T-helper 17 cell (primary cell): Measurements from ENCODE around the gene IRS4. TPM values are rescaled to one million over a fixed set of nuclear protein-coding genes. Genes with fewer than 3 reads are reported as not detected.

Experiments
- ATAC-seq: fragments of 150-1000 bp; cut with Tn5 transposase; 2 replicates; pipeline ENCODE4 v1.10.0; 2021; ENCODE audit warnings: mild to moderate bottlenecking, moderate library complexity
- DNase-seq, 3 donors: peaks; one replicate each; pipeline versions ENCODE4 v3.0.0 to v3.0.0-alpha.2; 2020 to 2021
- H3K9me3 ChIP-seq: one replicate; pipeline ENCODE4 v1.7.0; 2013; ENCODE audit warnings: low read length, mild to moderate bottlenecking; ENCODE audit not compliant: control insufficient read depth, poor library complexity, severe bottlenecking
- H3K27ac Mint-ChIP-seq: one replicate; pipeline ENCODE4 v1.8.0; 2022; ENCODE audit warnings: mild to moderate bottlenecking, moderate library complexity, mixed read lengths
- H3K27me3 Mint-ChIP-seq: one replicate; pipeline ENCODE4 v1.8.0; 2022; ENCODE audit warnings: mixed read lengths
- H3K36me3 Mint-ChIP-seq: one replicate; pipeline ENCODE4 v1.8.0; 2022; ENCODE audit warnings: low read depth, mixed read lengths
- H3K4me1 Mint-ChIP-seq: one replicate; pipeline ENCODE4 v1.8.0; 2022; ENCODE audit warnings: mild to moderate bottlenecking, mixed read lengths
- H3K4me3 Mint-ChIP-seq: one replicate; pipeline ENCODE4 v1.8.0; 2022; ENCODE audit warnings: mild to moderate bottlenecking, moderate library complexity, mixed read lengths
- total RNA-seq, 4 donors: library from RNA in 2 of 4; stranded (reverse) in 2 of 4; gene quantifications; one replicate each; pipeline ENCODE4 v1.2.3 and lab custom pipeline; 2022 to 2026

The IRS4 gene
- total RNA-seq: not detected
- total RNA-seq (lab: John Stamatoyannopoulos, UW): 0.08 to 0.12 reads per million in 2 donors

DNA sequence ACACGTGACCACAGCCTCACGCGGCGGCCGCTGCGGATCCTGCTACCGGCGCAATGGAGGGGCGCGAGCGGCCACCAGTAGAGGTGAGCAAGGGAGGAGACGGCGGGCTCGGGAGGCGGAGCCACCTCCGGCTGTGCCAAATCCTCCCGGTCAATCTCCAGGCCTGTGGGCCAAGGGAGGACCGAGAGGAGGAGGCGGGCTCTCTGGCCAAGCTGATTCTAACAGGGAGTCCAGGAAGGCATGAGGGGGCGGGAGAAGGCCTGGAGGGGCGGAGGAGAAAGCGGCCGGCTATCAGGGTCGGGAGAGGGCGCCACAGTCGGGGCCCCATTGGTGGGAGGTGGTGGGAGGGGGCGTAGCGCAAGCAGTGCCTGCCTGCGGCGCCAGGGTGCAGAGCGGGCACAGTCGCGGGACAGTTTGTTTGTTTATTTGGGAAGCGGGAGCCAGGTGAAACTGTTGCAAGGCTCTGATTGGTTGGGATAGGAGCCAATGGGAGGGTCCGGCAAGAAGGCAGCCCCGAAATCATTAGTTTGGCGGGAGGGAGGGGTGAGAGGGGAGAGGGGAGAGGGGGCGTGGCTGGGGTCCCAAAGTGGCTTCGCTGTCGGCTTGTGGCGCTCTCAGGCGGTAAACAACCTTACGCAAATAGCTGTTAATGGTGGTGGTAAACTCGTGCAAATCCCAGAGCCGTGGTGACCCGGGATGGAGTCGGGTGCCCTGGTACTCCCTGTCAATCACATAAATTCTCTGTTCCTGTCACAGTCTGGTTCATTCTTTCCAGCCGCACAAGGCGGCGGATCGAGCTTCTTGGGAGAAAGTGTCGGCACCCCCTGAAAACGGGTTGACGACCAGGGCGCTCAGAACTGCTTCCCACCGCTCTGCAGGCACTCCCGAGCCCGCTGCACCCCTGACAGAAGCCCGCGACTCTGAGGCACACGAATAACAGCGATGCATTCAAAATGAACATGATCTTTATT, at the start of gene IRS4:
TSS of gene IRS4 (minus strand) at position 55 of the 971 bp plus-strand sequence.
- Mint-ChIP-seq H3K27me3 (peaks cover 15% of the 10 kb centered on the region), H3K36me3 (no peaks in the 10 kb centered on the region), H3K4me1 (no peaks in the 10 kb centered on the region), H3K4me3 (peak within 1 kb of the TSS; percentile 56), H3K27ac (no peak within 1 kb of the TSS)
- peaks cover 4% of the 10 kb centered on the region for H3K9me3 ChIP-seq
- ATAC-seq: no peak
- no peak for DNase-seq

DNA sequence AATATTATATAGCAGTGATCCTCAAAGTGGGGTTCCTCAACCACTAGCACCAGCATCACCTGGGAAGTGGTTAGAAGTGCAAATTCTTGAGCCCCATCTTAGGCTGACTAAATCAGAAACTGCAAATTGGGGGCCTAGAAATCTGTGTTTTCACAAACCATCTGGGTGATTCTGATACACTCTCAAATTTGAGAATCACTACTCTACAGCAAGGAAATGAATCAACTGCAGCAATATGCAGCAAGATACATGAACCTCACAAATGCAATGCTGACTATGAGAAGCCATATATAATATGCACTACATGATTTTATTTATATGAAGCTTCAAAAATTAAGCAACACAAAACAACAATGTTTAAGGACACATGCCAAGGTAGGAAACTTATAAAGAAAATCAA, 36.2 kb upstream of the IRS4 start:
- Mint-ChIP-seq H3K27ac (no peak overlapping the region), H3K36me3 (no peaks in the 10 kb centered on the region), H3K27me3 (no peaks in the 10 kb centered on the region), H3K4me3 (no peak overlapping the region), H3K4me1 (no peaks in the 10 kb centered on the region)
- no peak for ATAC-seq
- H3K9me3 ChIP-seq: no peaks in the 10 kb centered on the region
- no peak for DNase-seq

DNA sequence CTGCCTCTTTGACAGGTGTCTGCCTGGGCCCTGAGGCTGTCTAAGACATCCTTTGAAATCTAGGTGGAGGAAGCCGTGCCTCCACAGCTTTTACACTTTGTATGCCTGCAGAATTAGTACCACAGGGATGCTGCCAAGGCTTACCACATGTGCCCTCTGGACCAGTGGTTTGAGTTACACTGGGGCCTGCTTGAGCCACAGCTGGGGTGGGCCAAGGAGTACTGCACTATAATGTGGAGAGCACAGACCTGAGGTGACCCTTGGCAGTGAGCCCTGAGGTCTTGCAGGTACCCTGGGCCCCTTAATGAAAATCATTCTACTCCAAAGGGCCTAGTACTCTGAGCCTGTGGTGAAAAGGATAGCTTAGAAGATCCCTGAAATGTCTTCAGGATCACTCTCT, 27.2 kb upstream of the IRS4 start:
- H3K4me1 Mint-ChIP-seq: no peaks in the 10 kb centered on the region
- no peak for DNase-seq
- no peaks in the 10 kb centered on the region for H3K36me3 Mint-ChIP-seq
- H3K4me3 Mint-ChIP-seq: no peak overlapping the region
- no peaks in the 10 kb centered on the region for H3K27me3 Mint-ChIP-seq
- ATAC-seq: no peak
- H3K9me3 ChIP-seq: no peaks in the 10 kb centered on the region
- no peak overlapping the region for H3K27ac Mint-ChIP-seq

DNA sequence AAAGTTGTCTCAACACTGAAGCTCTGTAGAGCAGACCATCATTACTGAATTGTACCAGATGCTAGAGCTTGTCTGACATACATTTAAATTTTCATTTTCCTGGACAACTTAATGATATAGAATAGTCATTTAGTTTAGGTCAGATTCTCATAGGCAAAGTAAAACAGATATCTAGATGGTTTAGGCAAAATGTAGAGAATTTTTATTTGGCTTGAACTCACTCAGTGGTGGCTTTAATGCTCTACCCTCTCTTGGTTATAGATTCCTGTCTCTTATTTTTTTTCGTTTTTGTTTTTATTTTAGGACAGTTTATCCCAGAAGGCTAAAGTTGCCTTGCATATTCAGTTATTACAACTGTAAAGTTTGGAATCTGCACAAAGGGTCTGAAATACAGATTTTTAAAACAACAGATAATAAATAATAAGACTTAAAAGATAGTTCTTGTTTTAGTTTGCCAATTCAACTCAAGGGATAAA, 4.0 kb upstream of the IRS4 start:
- no peaks in the 10 kb centered on the region for H3K9me3 ChIP-seq
- Mint-ChIP-seq H3K27ac (no peak overlapping the region), H3K36me3 (no peaks in the 10 kb centered on the region), H3K27me3 (no peaks in the 10 kb centered on the region), H3K4me3 (no peak overlapping the region), H3K4me1 (no peaks in the 10 kb centered on the region)
- ATAC-seq (no peak), DNase-seq (no peak)

DNA sequence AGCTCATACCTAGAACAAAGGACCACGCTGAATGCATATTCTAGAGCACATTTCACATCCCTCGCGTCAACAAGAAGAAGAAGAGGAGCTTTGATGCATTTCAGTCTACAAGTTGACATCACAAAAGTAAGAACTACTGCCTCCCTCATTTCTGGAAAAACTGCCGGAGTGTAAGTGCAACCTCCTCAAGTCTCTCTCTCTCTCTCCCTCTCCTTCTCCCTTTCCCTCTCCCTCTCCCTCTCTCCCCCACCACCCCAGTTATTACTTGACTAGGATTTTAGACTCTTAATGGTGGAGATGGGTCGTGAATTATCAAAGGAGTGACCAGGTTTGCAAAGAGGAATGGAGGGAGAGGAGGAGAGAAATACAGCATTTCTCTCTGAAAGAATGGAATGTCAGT, 1.4 kb upstream of the IRS4 start:
- ATAC-seq (no peak), DNase-seq (no peak)
- H3K4me3 Mint-ChIP-seq: no peak overlapping the region
- H3K36me3 Mint-ChIP-seq: no peaks in the 10 kb centered on the region
- peaks cover 10% of the 10 kb centered on the region for H3K27me3 Mint-ChIP-seq
- H3K4me1 Mint-ChIP-seq: no peaks in the 10 kb centered on the region
- H3K27ac Mint-ChIP-seq: no peak overlapping the region
- H3K9me3 ChIP-seq: peaks cover 4% of the 10 kb centered on the region

DNA sequence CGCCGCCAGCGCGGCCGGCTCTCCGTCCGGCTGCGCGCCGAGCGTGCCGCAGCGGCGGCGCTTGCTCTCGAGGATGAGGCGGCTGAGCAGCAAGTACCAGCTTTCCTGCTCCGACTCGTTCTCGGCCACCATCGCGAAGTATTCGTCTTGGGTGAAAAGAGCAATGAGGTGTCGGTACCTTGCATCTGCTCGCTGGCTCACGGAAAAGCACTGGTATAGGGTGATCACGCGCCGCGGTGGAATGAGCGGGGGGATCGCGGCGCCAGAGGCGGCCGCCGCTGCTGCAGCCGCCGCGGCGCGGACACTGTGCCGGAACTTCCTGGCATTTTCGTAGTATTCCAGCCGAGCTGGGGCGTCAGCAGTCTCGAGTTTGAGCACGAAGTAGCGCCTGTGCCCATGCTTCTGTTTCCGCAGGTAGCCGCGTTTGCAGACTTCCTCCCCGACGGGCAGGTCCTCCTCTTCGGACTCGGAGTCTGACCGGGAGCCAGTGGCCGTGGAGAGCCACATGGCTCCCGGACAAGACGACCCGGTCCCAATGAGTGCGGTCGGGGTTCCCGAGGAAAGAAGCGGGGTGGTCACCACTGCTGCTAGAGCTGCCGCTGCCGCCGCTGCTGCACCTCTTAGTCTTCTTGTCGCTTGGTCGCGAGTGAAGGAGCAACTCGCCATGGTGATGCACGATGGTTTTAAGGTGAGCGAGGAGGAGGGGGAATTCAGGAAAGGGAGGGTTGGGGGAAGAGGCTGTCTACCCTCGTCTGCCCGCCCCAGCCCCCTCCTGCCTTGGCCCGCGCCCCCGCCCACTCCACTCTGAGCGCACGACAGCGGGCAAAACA, 469 bp downstream of the IRS4 start:
- H3K4me1 Mint-ChIP-seq: no peaks in the 10 kb centered on the region
- no peak for DNase-seq
- peak overlapping the region; percentile 55 for H3K4me3 Mint-ChIP-seq
- no peak overlapping the region for H3K27ac Mint-ChIP-seq
- peaks cover 15% of the 10 kb centered on the region for H3K27me3 Mint-ChIP-seq
- H3K36me3 Mint-ChIP-seq: no peaks in the 10 kb centered on the region
- peaks cover 4% of the 10 kb centered on the region for H3K9me3 ChIP-seq
- ATAC-seq: no peak

DNA sequence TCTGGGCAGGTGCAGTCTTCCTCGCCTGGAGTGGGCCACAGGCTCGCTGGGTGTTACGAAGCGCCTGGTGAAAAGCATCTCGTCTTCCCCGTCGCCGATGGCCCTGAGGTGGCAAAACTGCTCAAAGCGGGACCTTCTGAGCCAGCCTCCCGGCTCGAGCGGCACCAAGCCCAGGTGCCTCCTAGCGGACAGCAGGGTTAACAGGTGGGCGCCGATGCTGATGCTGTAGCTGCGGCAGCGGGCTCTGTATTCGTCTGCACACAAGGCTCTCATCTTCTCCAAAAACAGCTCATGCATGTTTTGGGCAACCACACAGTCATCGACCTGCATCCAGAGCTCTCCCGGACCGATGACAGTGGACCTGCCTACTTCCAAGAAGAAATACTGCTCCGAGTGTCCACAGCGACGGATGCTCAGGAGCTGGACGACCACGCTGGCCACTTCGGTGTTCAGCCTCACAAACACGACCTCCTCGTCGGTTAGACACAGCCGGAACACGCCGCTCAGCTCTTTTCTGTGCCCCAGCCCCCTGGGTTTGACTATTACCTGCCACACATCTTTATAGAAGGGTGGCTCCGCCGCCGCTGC, 1.2 kb downstream of the IRS4 start:
- no peaks in the 10 kb centered on the region for H3K4me1 Mint-ChIP-seq
- DNase-seq (no peak), ATAC-seq (no peak)
- peaks cover 15% of the 10 kb centered on the region for H3K27me3 Mint-ChIP-seq
- H3K4me3 Mint-ChIP-seq: no peak overlapping the region
- no peak overlapping the region for H3K27ac Mint-ChIP-seq
- H3K9me3 ChIP-seq: peaks cover 4% of the 10 kb centered on the region
- H3K36me3 Mint-ChIP-seq: no peaks in the 10 kb centered on the region

DNA sequence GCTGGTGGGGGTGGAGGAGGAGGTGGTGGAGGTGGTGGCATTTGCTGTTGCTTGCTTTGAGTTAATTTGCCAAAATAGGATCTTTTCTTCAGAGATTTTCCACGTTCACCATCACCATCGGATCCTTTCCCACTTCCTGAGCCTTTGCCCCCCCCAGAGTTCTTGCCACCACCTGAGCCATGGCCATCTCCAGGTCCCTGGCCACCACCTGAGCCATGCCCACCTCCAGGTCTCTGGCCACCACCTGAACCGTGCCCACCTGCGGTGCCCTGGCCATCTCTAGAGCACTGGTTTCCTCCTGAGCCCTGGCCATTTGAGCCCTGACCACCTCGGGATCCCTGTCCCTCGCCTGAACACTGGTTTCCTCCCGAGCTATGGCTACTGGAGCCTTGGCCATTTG, 1.9 kb downstream of the IRS4 start:
- Mint-ChIP-seq H3K27ac (no peak overlapping the region), H3K4me1 (no peaks in the 10 kb centered on the region), H3K27me3 (peaks cover 15% of the 10 kb centered on the region), H3K4me3 (no peak overlapping the region), H3K36me3 (no peaks in the 10 kb centered on the region)
- DNase-seq (no peak), ATAC-seq (no peak)
- H3K9me3 ChIP-seq: peaks cover 4% of the 10 kb centered on the region

DNA sequence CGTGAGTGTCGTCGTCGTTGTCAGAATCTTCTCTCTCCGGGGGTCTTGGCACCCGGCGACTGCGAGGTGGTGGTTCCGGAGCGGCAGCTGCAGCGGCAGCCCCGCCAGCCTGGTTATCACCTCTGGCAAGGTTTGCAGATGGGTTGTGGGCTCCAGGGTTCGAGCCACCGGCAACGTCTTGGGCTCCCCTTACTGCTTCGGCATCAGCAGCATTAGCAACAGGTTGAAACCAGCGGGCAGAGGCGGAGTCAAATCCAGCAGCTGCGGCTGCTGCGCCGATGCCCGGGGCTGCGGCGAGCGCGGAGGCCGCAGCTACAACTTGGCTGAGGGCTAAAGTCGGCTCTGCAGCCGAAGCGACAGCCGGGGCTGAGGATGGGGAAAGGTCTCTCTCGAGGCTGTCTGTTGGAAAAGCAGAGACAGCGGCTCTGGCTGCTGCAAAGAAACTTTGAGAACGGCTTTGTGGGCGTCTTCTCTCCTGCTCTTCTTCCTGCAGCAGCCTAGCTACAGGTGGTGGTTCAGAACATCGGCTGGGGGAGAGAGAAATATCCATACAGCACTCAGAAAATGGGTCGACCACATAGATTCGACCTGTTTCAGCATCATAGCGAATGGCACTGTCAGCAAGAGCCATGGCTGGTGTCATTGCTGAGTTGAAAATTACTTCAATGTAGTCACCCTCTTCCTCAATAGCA, 3.6 kb downstream of the IRS4 start:
- H3K9me3 ChIP-seq: peaks cover 4% of the 10 kb centered on the region
- no peak overlapping the region for H3K4me3 Mint-ChIP-seq
- ATAC-seq (no peak), DNase-seq (no peak)
- H3K27me3 Mint-ChIP-seq: peaks cover 15% of the 10 kb centered on the region
- H3K27ac Mint-ChIP-seq: no peak overlapping the region
- no peaks in the 10 kb centered on the region for H3K4me1 Mint-ChIP-seq
- no peaks in the 10 kb centered on the region for H3K36me3 Mint-ChIP-seq

DNA sequence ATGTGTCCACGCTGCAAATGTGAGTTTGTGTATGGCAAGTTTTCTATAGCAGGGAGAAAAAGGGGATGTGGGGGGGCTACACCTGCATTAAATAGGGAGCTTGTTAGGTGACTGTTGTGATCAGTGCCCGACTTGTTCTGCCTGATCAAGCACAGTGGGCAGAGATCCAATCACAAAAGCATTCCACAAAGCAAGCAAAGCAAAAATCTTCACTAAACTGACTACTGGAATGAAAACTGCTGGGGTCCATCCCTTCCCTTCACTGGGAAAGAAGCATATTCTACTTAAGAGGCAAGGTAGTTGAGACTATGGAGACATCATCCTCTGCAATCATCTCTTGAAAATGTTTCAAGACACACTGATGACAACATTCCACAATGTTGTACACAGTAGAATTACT, 5.2 kb downstream of the IRS4 start:
- ATAC-seq (no peak), DNase-seq (no peak)
- H3K4me1 Mint-ChIP-seq: no peaks in the 10 kb centered on the region
- peaks cover 15% of the 10 kb centered on the region for H3K27me3 Mint-ChIP-seq
- H3K9me3 ChIP-seq: peaks cover 4% of the 10 kb centered on the region
- H3K36me3 Mint-ChIP-seq: no peaks in the 10 kb centered on the region
- H3K27ac Mint-ChIP-seq: no peak overlapping the region
- no peak overlapping the region for H3K4me3 Mint-ChIP-seq

DNA sequence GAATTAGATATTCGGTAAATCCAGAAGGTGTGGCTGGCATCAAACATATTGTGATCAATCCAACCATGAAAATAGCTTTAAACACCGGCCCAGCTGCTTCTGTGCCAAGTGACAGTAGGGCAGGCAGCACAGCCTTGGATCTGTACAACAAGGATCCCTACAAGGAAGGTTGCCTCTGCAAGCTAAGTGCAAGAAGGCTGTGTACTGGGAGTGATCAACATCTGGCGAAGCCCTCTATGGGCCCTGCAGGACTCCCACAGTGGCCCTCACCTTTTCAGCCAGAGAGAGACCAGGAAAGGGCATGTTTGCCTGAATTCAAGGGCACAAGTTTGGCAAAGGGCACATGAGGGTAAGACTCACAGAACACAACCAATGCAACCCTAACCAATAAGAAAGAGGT, 9.6 kb downstream of the IRS4 start:
- no peaks in the 10 kb centered on the region for H3K36me3 Mint-ChIP-seq
- ATAC-seq: no peak
- H3K4me1 Mint-ChIP-seq: no peaks in the 10 kb centered on the region
- no peak for DNase-seq
- no peaks in the 10 kb centered on the region for H3K9me3 ChIP-seq
- no peak overlapping the region for H3K4me3 Mint-ChIP-seq
- H3K27me3 Mint-ChIP-seq: no peaks in the 10 kb centered on the region
- H3K27ac Mint-ChIP-seq: no peak overlapping the region

DNA sequence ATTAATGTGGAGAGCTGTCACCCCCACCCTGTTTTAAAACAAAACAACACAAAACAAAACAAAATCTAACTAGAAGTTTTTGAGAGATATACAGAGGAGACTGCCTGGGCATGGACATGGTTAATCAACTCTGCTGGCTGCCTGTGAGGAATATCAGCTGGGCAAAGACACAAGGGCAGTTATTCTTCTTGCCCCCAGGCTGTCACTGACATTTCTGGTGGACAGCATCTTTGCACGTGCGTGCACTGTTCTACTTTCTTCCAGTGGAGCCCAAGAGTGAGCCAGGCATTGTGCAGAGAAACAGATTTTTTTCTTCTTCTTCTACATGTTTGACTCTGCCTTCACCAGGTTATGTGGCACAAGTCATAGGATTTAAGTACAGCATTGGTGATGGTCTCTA, 13.8 kb downstream of the IRS4 start:
- ATAC-seq: no peak
- no peaks in the 10 kb centered on the region for H3K9me3 ChIP-seq
- H3K4me1 Mint-ChIP-seq: no peaks in the 10 kb centered on the region
- no peak for DNase-seq
- H3K4me3 Mint-ChIP-seq: no peak overlapping the region
- no peaks in the 10 kb centered on the region for H3K27me3 Mint-ChIP-seq
- no peaks in the 10 kb centered on the region for H3K36me3 Mint-ChIP-seq
- H3K27ac Mint-ChIP-seq: no peak overlapping the region

DNA sequence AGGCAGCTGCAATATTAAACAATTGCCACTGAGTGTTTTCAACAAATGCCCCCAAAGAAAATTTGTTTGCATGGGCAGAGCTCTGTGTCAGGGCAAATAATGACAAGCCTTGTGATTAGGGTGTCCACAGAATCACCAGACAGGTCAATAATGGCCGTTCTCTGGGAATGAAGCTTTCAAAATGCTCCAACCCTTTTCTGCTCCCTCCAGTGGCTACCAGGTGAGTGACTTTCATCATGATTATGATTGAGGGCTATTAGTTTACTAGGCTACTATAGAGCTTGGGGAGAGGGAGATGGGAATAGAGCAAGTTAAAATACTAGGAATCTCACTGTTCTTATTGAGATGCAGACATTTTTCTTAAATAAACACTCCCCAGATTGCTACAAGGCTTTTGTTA, 23.5 kb downstream of the IRS4 start:
- Mint-ChIP-seq H3K4me1 (no peaks in the 10 kb centered on the region), H3K4me3 (no peak overlapping the region), H3K36me3 (no peaks in the 10 kb centered on the region), H3K27ac (no peak overlapping the region), H3K27me3 (no peaks in the 10 kb centered on the region)
- H3K9me3 ChIP-seq: no peaks in the 10 kb centered on the region
- no peak for DNase-seq
- no peak for ATAC-seq
